Spleen (tissue), 7 donors: Measurements from ENCODE around the gene STEAP4.

Source experiments
- POLR2A ChIP-seq, 3 donors: fragments of 450-650 bp; IDR thresholded peaks; one replicate each; pipeline ENCODE4 v1.5.1; 2017; ENCODE audit warnings: antibody characterized with exemption in 3 of 3, mild to moderate bottlenecking in 1 of 3
- TF ChIP-seq, protein P1 (sequence below), 11 experiments: fragments of 200-600 bp in 7 of 11; fragments of 450-650 bp in 4 of 11; sonication (generic) in 4 of 11; IDR thresholded peaks in 8 of 11; conservative IDR thresholded peaks in 3 of 11; 1 replicate in 7 of 11; 2 replicates in 4 of 11; pipeline versions ENCODE4 v1.4.0 to v1.8.0; 2016 to 2021; ENCODE audit warnings: antibody characterized with exemption in 11 of 11, inconsistent platforms in 4 of 11, mild to moderate bottlenecking in 1 of 11
- donor health status: DM: no; HTN: no; CAD: no; lungs with moderate emphysema.
- donor health status: DM: no; HTN: no; CAD: no.
- donor health status: DM: no; HTN: no; CAD: no.

DNA sequence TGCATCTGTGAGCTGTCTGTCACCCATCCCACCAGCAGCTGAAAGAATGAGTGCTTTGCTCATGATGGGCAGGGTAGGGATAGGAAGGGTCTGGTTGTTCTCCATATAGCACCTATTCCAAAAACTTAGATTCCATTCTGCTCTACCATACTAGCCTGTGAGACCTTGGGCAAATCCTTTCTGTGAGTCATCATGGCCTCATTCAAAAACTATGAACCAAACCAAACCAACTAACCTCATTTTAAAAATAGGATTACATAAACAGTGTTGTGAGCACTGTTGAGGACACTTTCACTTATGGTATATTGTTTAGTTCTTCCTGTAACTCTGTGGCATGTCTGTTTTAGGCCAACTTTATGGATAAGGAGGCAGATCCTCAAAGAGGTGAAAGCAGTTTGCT lies 30.9 kb upstream of the STEAP4 start:
- TF ChIP-seq POLR2A (IDR thresholded peaks at IDR 0.05) = no peak
- TF ChIP-seq, protein P1, sequence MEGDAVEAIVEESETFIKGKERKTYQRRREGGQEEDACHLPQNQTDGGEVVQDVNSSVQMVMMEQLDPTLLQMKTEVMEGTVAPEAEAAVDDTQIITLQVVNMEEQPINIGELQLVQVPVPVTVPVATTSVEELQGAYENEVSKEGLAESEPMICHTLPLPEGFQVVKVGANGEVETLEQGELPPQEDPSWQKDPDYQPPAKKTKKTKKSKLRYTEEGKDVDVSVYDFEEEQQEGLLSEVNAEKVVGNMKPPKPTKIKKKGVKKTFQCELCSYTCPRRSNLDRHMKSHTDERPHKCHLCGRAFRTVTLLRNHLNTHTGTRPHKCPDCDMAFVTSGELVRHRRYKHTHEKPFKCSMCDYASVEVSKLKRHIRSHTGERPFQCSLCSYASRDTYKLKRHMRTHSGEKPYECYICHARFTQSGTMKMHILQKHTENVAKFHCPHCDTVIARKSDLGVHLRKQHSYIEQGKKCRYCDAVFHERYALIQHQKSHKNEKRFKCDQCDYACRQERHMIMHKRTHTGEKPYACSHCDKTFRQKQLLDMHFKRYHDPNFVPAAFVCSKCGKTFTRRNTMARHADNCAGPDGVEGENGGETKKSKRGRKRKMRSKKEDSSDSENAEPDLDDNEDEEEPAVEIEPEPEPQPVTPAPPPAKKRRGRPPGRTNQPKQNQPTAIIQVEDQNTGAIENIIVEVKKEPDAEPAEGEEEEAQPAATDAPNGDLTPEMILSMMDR (IDR thresholded peaks at IDR 0.05 in 8 of 11, conservative IDR thresholded peaks at IDR 0.05 in 3 of 11) = no peak
